ENCODE results near the gene CDH4. TPM values are rescaled to one million over a fixed set of nuclear protein-coding genes. Genes with fewer than 3 reads are reported as not detected.

Gene CDH4
- total and polyA plus RNA-seq, 2 of the 8 experiments (the other 6 are each of a cell fraction or from before 2014, with no cell fraction given): 4.3 to 7.9 TPM

- Histone ChIP-seq H3K9ac (replicated peaks in 1 of 4; ENCODE audit: extremely low read depth in 1 of 4, low read depth in 3 of 4, low read length in 3 of 4) (0 out of 7 replicates have a peak overlapping the region, but pooled peaks of 1 of the 4 experiments have one; percentile 10), H3K27me3 (replicated peaks in 1 of 4; ENCODE audit: control insufficient read depth in 3 of 4, extremely low read depth in 1 of 4, insufficient read depth in 3 of 4, low read length in 3 of 4) (0 out of 7 replicates have a peak, but pooled peaks cover 0 to 7% (median 1%) of the 10 kb centered on the region in 4 experiments), H2BK120ac (replicated peaks; ENCODE audit: low read depth, low read length) (no peak overlapping the region), H4K91ac (replicated peaks; ENCODE audit: insufficient read length, low read length) (no peak overlapping the region), H3K18ac (ENCODE audit: extremely low read depth, low read length) (no peak overlapping the region), H2BK20ac (ENCODE audit: low read length) (no peak overlapping the region), H4K8ac (ENCODE audit: extremely low read depth, insufficient read depth, low read length) (no peak overlapping the region), H3K23me2 (ENCODE audit: low read depth, low read length) (peaks cover 5% of the 10 kb centered on the region; the same call in 1 of the 2 replicates), H3K4me3 (ENCODE audit: extremely low read depth in 1 of 4, insufficient read depth in 2 of 4, low read depth in 3 of 4, low read length in 4 of 4) (no peak overlapping the region), H3K4ac (replicated peaks; ENCODE audit: insufficient read length, low read depth, low read length) (no peak overlapping the region), H3K4me2 (ENCODE audit: insufficient read depth in 1 of 2, low read depth in 2 of 2, low read length in 2 of 2) (no peak overlapping the region), H3K14ac (ENCODE audit: insufficient read length) (no peak overlapping the region), H4K5ac (ENCODE audit: insufficient read length, low read depth, low read length) (no peak overlapping the region), H2BK15ac (ENCODE audit: low read length) (no peak overlapping the region), H3K79me2 (ENCODE audit: control insufficient read depth in 1 of 2, insufficient read depth in 2 of 2, low read length in 2 of 2) (no peaks in the 10 kb centered on the region), H3K36me3 (ENCODE audit: control insufficient read depth in 2 of 4, insufficient read depth in 4 of 4, low read length in 3 of 4) (no peaks in the 10 kb centered on the region), H2BK5ac (ENCODE audit: low read depth, low read length) (no peak overlapping the region), H3K56ac (replicated peaks; ENCODE audit: insufficient read length, low read depth, low read length) (no peak overlapping the region), H2BK12ac (ENCODE audit: low read depth, low read length) (no peak overlapping the region), H3K27ac (ENCODE audit: low read depth, low read length) (no peak overlapping the region), H3K23ac (ENCODE audit: insufficient read length) (no peak overlapping the region), H3K9me3 (ENCODE audit: insufficient read depth in 2 of 2, low read depth in 1 of 2, low read length in 1 of 2) (no peaks in the 10 kb centered on the region), H3K79me1 (ENCODE audit: low read depth, low read length) (no peaks in the 10 kb centered on the region), H2AFZ (ENCODE audit: low read length) (no peak overlapping the region), H3K4me1 (replicated peaks in 1 of 4; ENCODE audit: control insufficient read depth in 3 of 4, insufficient read depth in 4 of 4, low read length in 3 of 4) (no peaks in the 10 kb centered on the region), H2AK5ac (ENCODE audit: low read depth, low read length) (no peak overlapping the region), H4K20me1 (replicated peaks in 1 of 2; ENCODE audit: control insufficient read depth in 1 of 2, insufficient read depth in 2 of 2, low read length in 2 of 2) (peaks cover 0 to 3% of the 10 kb centered on the region in 2 experiments)
- FAIRE-seq (no peak), DNase-seq (ENCODE audit: low read depth in 1 of 2, low spot score in 2 of 2) (no peak)
- CTCF ChIA-PET (ENCODE audit: partially characterized antibody): interaction anchor here (1.1 to 1.9 kb wide), 4 partner anchors 10 to 194 kb away, joined by 3 to 5 read pairs (median 4); no protein-coding TSS in a partner anchor
- TF ChIP-seq TAF1 (IDR thresholded peaks at IDR 0.05; ENCODE audit: low read depth, low read length): no peak
- TF ChIP-seq BCL11A (IDR thresholded peaks at IDR 0.05; ENCODE audit: low read depth in 2 of 2, low read length in 2 of 2): no peak
- no peak for TF ChIP-seq EP300 (IDR thresholded peaks at IDR 0.05; ENCODE audit: borderline replicate concordance in 1 of 2, low read depth in 2 of 2, low read length in 2 of 2)
- TF ChIP-seq HDAC2 (IDR thresholded peaks at IDR 0.05; ENCODE audit: borderline replicate concordance in 1 of 2, low read depth in 2 of 2, low read length in 2 of 2): no peak
- TF ChIP-seq GABPA (IDR thresholded peaks at IDR 0.05; ENCODE audit: borderline replicate concordance, insufficient read depth, low read length): no peak
- no peak for TF ChIP-seq KDM5A (IDR thresholded peaks at IDR 0.05; ENCODE audit: low read length)
- TF ChIP-seq CBX8 (IDR thresholded peaks at IDR 0.05; ENCODE audit: borderline replicate concordance, low read depth, low read length): no peak
- POLR2A ChIA-PET (ENCODE audit: partially characterized antibody): no interaction called here
- WGBS, 2 experiments (ENCODE audit: extremely low coverage in 1 of 2, insufficient coverage in 1 of 2, insufficient read length in 1 of 2, insufficient replicate concordance in 2 of 2, low coverage in 1 of 2, low lambda C conversion rate in 2 of 2, missing lambda C conversion rate in 1 of 2): 91% methylated on average over 12 of the region's 12 CpGs; no CpG with 5 or more reads in 1 of the 2 experiments
Observed at GRCh38 chr20:61693055-61693600, 441.1 kb downstream of the CDH4 start.

All from H1 (cell line).